ENCODE results near the gene GRAMD4.

GRCh38 chr22:46694416-46695170 is 74.4 kb downstream of the GRAMD4 start:
- TF ChIP-seq EZH2 (IDR thresholded peaks at IDR 0.05; ENCODE audit: borderline replicate concordance, low read length) (no peak), CTCF (conservative IDR thresholded peaks at IDR 0.05 in 1 of 2, IDR thresholded peaks at IDR 0.05 in 1 of 2; ENCODE audit: extremely low read depth in 1 of 2, insufficient read depth in 1 of 2, low read depth in 1 of 2, low read length in 2 of 2) (no peak)

Data from mammary epithelial cell (primary cell).